Endothelial cell of umbilical vein (primary cell): ENCODE results near the gene HHLA2. TPM values are rescaled to one million over a fixed set of nuclear protein-coding genes. Genes with fewer than 3 reads are reported as not detected.

Experiments used
- BruUV-seq: library from RNA; stranded (reverse); fragments of 400-500 nt; replicated peaks from 2 replicates; lab custom pipeline; 2021; lab: Mats Ljungman, UMichigan
- CTCF ChIA-PET: fragments of 300-600, 350-600 bp; sonication (Branson Sonifier 250); formaldehyde crosslinking; loops from one replicate; lab custom pipeline; 2021; ENCODE audit warnings: antibody characterized with exemption, inconsistent platforms; lab: Charles Lee
- POLR2A ChIA-PET: fragments of 300-600, 350-600 bp; sonication (Branson Sonifier 250); formaldehyde crosslinking; loops from one replicate; lab custom pipeline; 2021; ENCODE audit warnings: antibody characterized with exemption, inconsistent platforms; lab: Charles Lee
- DNase-seq: peaks from one replicate; pipeline ENCODE4 v3.0.0-alpha.2; 2011; ENCODE audit warnings: low read depth, low spot score
- FAIRE-seq: peaks from 2 replicates; lab custom pipeline; 2011; peaks lifted over from hg19 to GRCh38; lab: Jason Lieb, UNC
- H2AFZ ChIP-seq: 2 replicates; pipeline ENCODE4 v1.6.0; 2012; ENCODE audit warnings: low read depth, low read length, control low read depth, inconsistent platforms
- H3K27ac ChIP-seq: 2 replicates; pipeline ENCODE4 v1.5.1; 2011; ENCODE audit warnings: low read depth, mild to moderate bottlenecking, control low read depth, low read length, moderate library complexity; ENCODE audit not compliant: insufficient read depth
- H3K27me3 ChIP-seq, 2 experiments: 2 replicates each; pipeline versions ENCODE4 v1.6.0 to v1.6.1; 2011; ENCODE audit warnings: low read length in 2 of 2, mixed read lengths in 1 of 2; ENCODE audit not compliant: control insufficient read depth in 2 of 2, insufficient read depth in 2 of 2
- H3K36me3 ChIP-seq, 2 experiments: 2 replicates in 1 of 2; 3 replicates in 1 of 2; pipeline ENCODE4 v1.5.1; 2011; ENCODE audit warnings: low read length in 2 of 2, mild to moderate bottlenecking in 1 of 2, moderate library complexity in 1 of 2; ENCODE audit not compliant: control insufficient read depth in 2 of 2, insufficient read depth in 2 of 2; ENCODE audit errors: extremely low read depth in 1 of 2
- H3K4me1 ChIP-seq: 3 replicates; pipeline ENCODE4 v1.5.1; 2011; ENCODE audit warnings: mild to moderate bottlenecking, low read length; ENCODE audit not compliant: control insufficient read depth, insufficient read depth; ENCODE audit errors: extremely low read depth
- H3K4me2 ChIP-seq: 2 replicates; pipeline ENCODE4 v1.6.1; 2011; ENCODE audit warnings: low read length, control low read depth, mixed read lengths; ENCODE audit not compliant: insufficient read depth
- H3K4me3 ChIP-seq, 3 experiments: fragments of 200-600 bp in 1 of 3; sonication (generic), shearing (Covaris generic) in 1 of 3; replicated peaks in 1 of 3; 2 replicates each; pipeline ENCODE4 v1.5.1; 2011 to 2016; ENCODE audit warnings: control low read depth in 3 of 3, low read length in 3 of 3, mild to moderate bottlenecking in 2 of 3, inconsistent platforms in 1 of 3, low read depth in 1 of 3, moderate library complexity in 1 of 3; ENCODE audit not compliant: insufficient read depth in 1 of 3
- H3K79me2 ChIP-seq: 2 replicates; pipeline ENCODE4 v1.6.0; 2012; ENCODE audit warnings: low read length, inconsistent platforms; ENCODE audit not compliant: control insufficient read depth, insufficient read depth
- H3K9ac ChIP-seq: replicated peaks from 2 replicates; pipeline ENCODE3; 2011; ENCODE audit warnings: low read length, control low read depth; ENCODE audit not compliant: insufficient read depth; ENCODE audit errors: extremely low read depth
- H3K9me1 ChIP-seq: replicated peaks from 3 replicates; pipeline ENCODE4 v1.6.0; 2011; ENCODE audit warnings: mild to moderate bottlenecking, low read length; ENCODE audit not compliant: control insufficient read depth, insufficient read depth; ENCODE audit errors: extremely low read depth
- H3K9me3 ChIP-seq: replicated peaks from 2 replicates; pipeline ENCODE4 v1.5.1; 2012; ENCODE audit warnings: low read length, inconsistent platforms; ENCODE audit not compliant: control insufficient read depth, insufficient read depth
- H4K20me1 ChIP-seq: replicated peaks from 2 replicates; pipeline ENCODE3; 2011; ENCODE audit warnings: mild to moderate bottlenecking, low read length; ENCODE audit not compliant: control insufficient read depth, insufficient read depth; ENCODE audit errors: extremely low read depth
- EZH2 ChIP-seq: IDR thresholded peaks from 2 replicates; pipeline ENCODE4 v1.6.1; 2012; ENCODE audit warnings: borderline replicate concordance, low read depth, mild to moderate bottlenecking, moderate library complexity, low read length, inconsistent platforms; ENCODE audit not compliant: severe bottlenecking
- FOS ChIP-seq: IDR thresholded peaks from 2 replicates; pipeline ENCODE4 v1.6.1; 2011; ENCODE audit warnings: mild to moderate bottlenecking, low read length, moderate library complexity, borderline replicate concordance; ENCODE audit not compliant: insufficient read depth
- JUN ChIP-seq: IDR thresholded peaks from 2 replicates; pipeline ENCODE4 v1.6.1; 2011; ENCODE audit warnings: borderline replicate concordance, low read depth; ENCODE audit not compliant: insufficient read length, insufficient read depth
- MYC ChIP-seq: IDR thresholded peaks from one replicate; pipeline ENCODE4 v1.6.1; 2011; ENCODE audit warnings: mild to moderate bottlenecking, low read depth, low read length
- POLR2A ChIP-seq: IDR thresholded peaks from 2 replicates; pipeline ENCODE4 v1.6.1; 2012; ENCODE audit warnings: low read depth, mild to moderate bottlenecking, control low read depth, low read length
- POLR2AphosphoS5 ChIP-seq: IDR thresholded peaks from 2 replicates; pipeline ENCODE4 v1.6.1; 2012; ENCODE audit warnings: low read depth, mild to moderate bottlenecking, control low read depth, low read length, moderate library complexity; ENCODE audit not compliant: insufficient read depth
- dilution Hi-C: fragments of 300-500 bp; cut with MboI; formaldehyde crosslinking; loops from one replicate; pipeline ENCODE4 v1.15.0; 2019; ENCODE audit warnings: low sequenced_read_pairs; ENCODE audit not compliant: extremely low pct_ligation_motif_present
- intact Hi-C: fragments of 100-400 bp; cut with micrococcal nuclease; formaldehyde crosslinking; loops from one replicate; pipeline ENCODE4 v1.10.0; 2022
- polyA plus RNA-seq, 4 experiments: library from polyadenylated mRNA; depleted of rRNA in 3 of 4; stranded (reverse) in 3 of 4; unstranded in 1 of 4; fragments of >200 nt; gene quantifications; 2 replicates each; pipeline versions ENCODE4 v1.2.1 to v1.2.3, GENCODE V29; 2011 to 2012; ENCODE audit warnings: missing spikeins in 1 of 4
- total RNA-seq: library from RNA; stranded (reverse); gene quantifications from 2 replicates; pipeline ENCODE4 v1.2.3, GENCODE V29; 2021
- TF ChIP-seq, protein P1 (sequence below), 2 donors: IDR thresholded peaks; 1 replicate in 1 of 2; 2 replicates in 1 of 2; pipeline ENCODE4 v1.5.1; 2011; ENCODE audit warnings: low read length in 2 of 2, mild to moderate bottlenecking in 2 of 2, moderate library complexity in 2 of 2, control low read depth in 1 of 2, inconsistent platforms in 1 of 2, low read depth in 1 of 2; ENCODE audit not compliant: insufficient read depth in 1 of 2; ENCODE audit errors: extremely low read depth in 1 of 2
- TF ChIP-seq, protein P2 (sequence below): IDR thresholded peaks from 2 replicates; pipeline ENCODE4 v1.6.1; 2011; ENCODE audit not compliant: insufficient read depth, insufficient read length

HHLA2 gene
- total and polyA plus RNA-seq, 2 donors (not counting 3 experiments of a cell fraction or from before 2014, with no cell fraction given): not detected

DNA sequence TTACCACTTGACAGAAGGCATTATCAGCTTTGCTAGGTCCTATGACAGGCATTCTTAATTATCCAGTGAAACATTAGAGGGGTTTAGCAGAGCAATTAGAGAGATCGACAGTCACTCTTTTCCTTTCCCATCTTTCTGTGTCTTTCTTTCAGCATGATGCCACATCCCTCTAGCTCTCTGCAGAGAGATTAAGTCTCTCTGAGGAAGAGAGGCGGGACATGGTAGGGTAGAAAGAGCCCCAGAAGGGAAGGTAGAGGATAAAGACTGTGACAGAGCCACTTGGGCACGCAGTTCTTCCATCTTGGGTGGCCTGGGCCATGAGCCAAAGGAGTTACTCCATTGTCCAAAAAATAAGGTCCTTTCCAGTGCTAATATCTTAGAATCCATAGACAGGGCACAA, 55.8 kb downstream of the HHLA2 start:
- Histone ChIP-seq H2AFZ (no peak overlapping the region), H3K4me2 (no peak overlapping the region), H3K9me1 (no peaks in the 10 kb centered on the region), H3K4me3 (no peak overlapping the region), H3K36me3 (no peaks in the 10 kb centered on the region), H3K79me2 (no peaks in the 10 kb centered on the region), H3K27me3 (peaks cover 0 to 2% of the 10 kb centered on the region in 2 experiments), H4K20me1 (no peaks in the 10 kb centered on the region), H3K9me3 (no peaks in the 10 kb centered on the region), H3K27ac (no peak overlapping the region), H3K4me1 (no peaks in the 10 kb centered on the region), H3K9ac (no peak overlapping the region)
- dilution Hi-C loops (no loop called here), intact Hi-C loops (no loop called here)
- DNase-seq (no peak), FAIRE-seq (no peak)
- TF ChIP-seq JUN (no peak), POLR2A (no peak), EZH2 (no peak), POLR2AphosphoS5 (no peak)
- CTCF ChIA-PET: no interaction called here
- BruUV-seq: no TSS peak
- POLR2A ChIA-PET: no interaction called here

DNA sequence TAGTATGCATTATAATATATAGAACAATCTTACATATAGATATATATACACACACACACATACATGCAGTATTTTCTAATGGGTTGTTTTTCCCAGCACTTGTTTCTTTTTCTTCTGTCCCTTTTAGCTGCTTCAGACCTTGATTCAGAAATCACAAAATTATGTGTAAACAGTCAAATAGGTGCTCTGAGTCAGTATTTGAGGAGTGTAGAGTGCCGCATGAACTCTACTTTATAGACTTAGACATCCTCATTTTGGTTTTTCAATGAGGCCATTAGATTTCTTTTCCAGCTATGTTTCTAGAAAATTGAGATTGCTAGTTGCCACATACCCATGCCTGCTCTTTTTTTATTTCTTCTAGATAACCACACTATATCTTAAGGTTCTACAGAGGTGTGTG, 58.2 kb downstream of the HHLA2 start:
- Histone ChIP-seq H3K4me2 (no peak overlapping the region), H3K27me3 (peaks cover 2 to 3% of the 10 kb centered on the region in 2 experiments), H3K79me2 (no peaks in the 10 kb centered on the region), H3K9ac (no peak overlapping the region), H3K9me3 (no peaks in the 10 kb centered on the region), H3K4me3 (no peak overlapping the region), H3K4me1 (no peaks in the 10 kb centered on the region), H3K9me1 (no peaks in the 10 kb centered on the region), H4K20me1 (no peaks in the 10 kb centered on the region), H2AFZ (no peak overlapping the region), H3K27ac (no peak overlapping the region), H3K36me3 (no peaks in the 10 kb centered on the region)
- CTCF ChIA-PET: no interaction called here
- TF ChIP-seq POLR2AphosphoS5: no peak
- no peak for TF ChIP-seq FOS
- TF ChIP-seq, protein P1, sequence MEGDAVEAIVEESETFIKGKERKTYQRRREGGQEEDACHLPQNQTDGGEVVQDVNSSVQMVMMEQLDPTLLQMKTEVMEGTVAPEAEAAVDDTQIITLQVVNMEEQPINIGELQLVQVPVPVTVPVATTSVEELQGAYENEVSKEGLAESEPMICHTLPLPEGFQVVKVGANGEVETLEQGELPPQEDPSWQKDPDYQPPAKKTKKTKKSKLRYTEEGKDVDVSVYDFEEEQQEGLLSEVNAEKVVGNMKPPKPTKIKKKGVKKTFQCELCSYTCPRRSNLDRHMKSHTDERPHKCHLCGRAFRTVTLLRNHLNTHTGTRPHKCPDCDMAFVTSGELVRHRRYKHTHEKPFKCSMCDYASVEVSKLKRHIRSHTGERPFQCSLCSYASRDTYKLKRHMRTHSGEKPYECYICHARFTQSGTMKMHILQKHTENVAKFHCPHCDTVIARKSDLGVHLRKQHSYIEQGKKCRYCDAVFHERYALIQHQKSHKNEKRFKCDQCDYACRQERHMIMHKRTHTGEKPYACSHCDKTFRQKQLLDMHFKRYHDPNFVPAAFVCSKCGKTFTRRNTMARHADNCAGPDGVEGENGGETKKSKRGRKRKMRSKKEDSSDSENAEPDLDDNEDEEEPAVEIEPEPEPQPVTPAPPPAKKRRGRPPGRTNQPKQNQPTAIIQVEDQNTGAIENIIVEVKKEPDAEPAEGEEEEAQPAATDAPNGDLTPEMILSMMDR (IDR thresholded peaks at IDR 0.05; ENCODE audit: extremely low read depth in 1 of 2, insufficient read depth in 1 of 2, low read depth in 1 of 2, low read length in 2 of 2): no peak
- TF ChIP-seq EZH2: no peak
- no peak for TF ChIP-seq JUN
- TF ChIP-seq, protein P2, sequence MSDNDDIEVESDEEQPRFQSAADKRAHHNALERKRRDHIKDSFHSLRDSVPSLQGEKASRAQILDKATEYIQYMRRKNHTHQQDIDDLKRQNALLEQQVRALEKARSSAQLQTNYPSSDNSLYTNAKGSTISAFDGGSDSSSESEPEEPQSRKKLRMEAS: no peak
- no peak for TF ChIP-seq POLR2A
- TF ChIP-seq MYC: no peak
- DNase-seq (no peak), FAIRE-seq (no peak)
- BruUV-seq: no TSS peak
- dilution Hi-C loops: no loop called here
- intact Hi-C loops: no loop called here
- POLR2A ChIA-PET: no interaction called here
